Measurements from ENCODE around the gene ACER2.
"Not testable (repeated sequence)": the region's sequence is repeated elsewhere in the genome, so short reads cannot be mapped to it uniquely, and the experiment has no call there.

The ACER2 gene

GRCh38 chr9:19420877-19421276 is 12.1 kb downstream of the ACER2 start:
- H3K27ac ChIP-seq, result no peak overlapping the region
- TF ChIP-seq ZFX (IDR thresholded peaks at IDR 0.05; ENCODE audit: borderline replicate concordance) (no peak), CTCF (IDR thresholded peaks at IDR 0.05) (no peak)

- TF ChIP-seq CTCF (IDR thresholded peaks at IDR 0.05) (no peak), ZFX (IDR thresholded peaks at IDR 0.05; ENCODE audit: borderline replicate concordance) (no peak)
- no peak overlapping the region for H3K27ac ChIP-seq
Measured at GRCh38 chr9:19423163-19423562, 14.4 kb downstream of the ACER2 start.

- TF ChIP-seq CTCF (IDR thresholded peaks at IDR 0.05) (no peak), ZFX (IDR thresholded peaks at IDR 0.05; ENCODE audit: borderline replicate concordance) (no peak)
- H3K27ac ChIP-seq, result no peak overlapping the region
Measured at GRCh38 chr9:19424176-19424779, 15.5 kb downstream of the ACER2 start.

GRCh38 chr9:19429595-19429994 is 20.8 kb downstream of the ACER2 start:
- no peak overlapping the region for H3K27ac ChIP-seq
- no peak for TF ChIP-seq ZFX (IDR thresholded peaks at IDR 0.05; ENCODE audit: borderline replicate concordance)
- no peak for TF ChIP-seq CTCF (IDR thresholded peaks at IDR 0.05)

- H3K27ac ChIP-seq, result no peak overlapping the region
- TF ChIP-seq CTCF (IDR thresholded peaks at IDR 0.05), result no peak
- no peak for TF ChIP-seq ZFX (IDR thresholded peaks at IDR 0.05; ENCODE audit: borderline replicate concordance)
Measured at GRCh38 chr9:19430201-19430760, 21.5 kb downstream of the ACER2 start.

GRCh38 chr9:19431361-19432171 is 22.8 kb downstream of the ACER2 start:
- no peak overlapping the region for H3K27ac ChIP-seq
- TF ChIP-seq ZFX (IDR thresholded peaks at IDR 0.05; ENCODE audit: borderline replicate concordance), result no peak

- TF ChIP-seq ZFX (IDR thresholded peaks at IDR 0.05; ENCODE audit: borderline replicate concordance) (no peak), CTCF (IDR thresholded peaks at IDR 0.05) (no peak)
- H3K27ac ChIP-seq, result no peak overlapping the region
Measured at GRCh38 chr9:19432473-19432872, 23.7 kb downstream of the ACER2 start.

GRCh38 chr9:19433729-19434128 is 24.9 kb downstream of the ACER2 start:
- H3K27ac ChIP-seq, result not testable (repeated sequence)

Data from 22Rv1 (cell line).